Measurements from ENCODE around the gene TMEM60.

Gene TMEM60

GRCh38 chr7:77783111-77783510 is 15.1 kb downstream of the TMEM60 start:
- DNase-seq (ENCODE audit: low read depth), result no peak
- no peak overlapping the region for H3K4me3 ChIP-seq (ENCODE audit: low read depth, low read length)
- TF ChIP-seq MYC (IDR thresholded peaks at IDR 0.05; ENCODE audit: low read depth, low read length) (no peak), MAX (IDR thresholded peaks at IDR 0.05; ENCODE audit: low read depth, low read length) (no peak), POLR2A (IDR thresholded peaks at IDR 0.05; ENCODE audit: extremely low read depth, insufficient read length) (no peak), CTCF (IDR thresholded peaks at IDR 0.05; ENCODE audit: low read depth, low read length) (no peak)

GRCh38 chr7:77782383-77782782 is 15.9 kb downstream of the TMEM60 start:
- DNase-seq (ENCODE audit: low read depth), result no peak
- TF ChIP-seq MYC (IDR thresholded peaks at IDR 0.05; ENCODE audit: low read depth, low read length) (no peak), POLR2A (IDR thresholded peaks at IDR 0.05; ENCODE audit: extremely low read depth, insufficient read length) (no peak), CTCF (IDR thresholded peaks at IDR 0.05; ENCODE audit: low read depth, low read length) (no peak), MAX (IDR thresholded peaks at IDR 0.05; ENCODE audit: low read depth, low read length) (no peak)
- no peak overlapping the region for H3K4me3 ChIP-seq (ENCODE audit: low read depth, low read length)

- TF ChIP-seq MYC (IDR thresholded peaks at IDR 0.05; ENCODE audit: low read depth, low read length) (no peak), CTCF (IDR thresholded peaks at IDR 0.05; ENCODE audit: low read depth, low read length) (no peak), POLR2A (IDR thresholded peaks at IDR 0.05; ENCODE audit: extremely low read depth, insufficient read length) (no peak), MAX (IDR thresholded peaks at IDR 0.05; ENCODE audit: low read depth, low read length) (no peak)
- DNase-seq (ENCODE audit: low read depth), result no peak
- no peak overlapping the region for H3K4me3 ChIP-seq (ENCODE audit: low read depth, low read length)
Observed at GRCh38 chr7:77778535-77778934, 19.7 kb downstream of the TMEM60 start.

GRCh38 chr7:77771901-77772300 is 26.3 kb downstream of the TMEM60 start:
- no peak overlapping the region for H3K4me3 ChIP-seq (ENCODE audit: low read depth, low read length)
- no peak for DNase-seq (ENCODE audit: low read depth)
- no peak for TF ChIP-seq POLR2A (IDR thresholded peaks at IDR 0.05; ENCODE audit: extremely low read depth, insufficient read length)
- no peak for TF ChIP-seq MYC (IDR thresholded peaks at IDR 0.05; ENCODE audit: low read depth, low read length)
- TF ChIP-seq CTCF (IDR thresholded peaks at IDR 0.05; ENCODE audit: low read depth, low read length), result no peak
- TF ChIP-seq MAX (IDR thresholded peaks at IDR 0.05; ENCODE audit: low read depth, low read length), result no peak

- no peak for DNase-seq (ENCODE audit: low read depth)
- no peak overlapping the region for H3K4me3 ChIP-seq (ENCODE audit: low read depth, low read length)
- TF ChIP-seq POLR2A (IDR thresholded peaks at IDR 0.05; ENCODE audit: extremely low read depth, insufficient read length) (no peak), CTCF (IDR thresholded peaks at IDR 0.05; ENCODE audit: low read depth, low read length) (no peak), MYC (IDR thresholded peaks at IDR 0.05; ENCODE audit: low read depth, low read length) (no peak), MAX (IDR thresholded peaks at IDR 0.05; ENCODE audit: low read depth, low read length) (no peak)
Observed at GRCh38 chr7:77770316-77770715, 27.9 kb downstream of the TMEM60 start.
